ENCODE data around the gene SLC2A1. TPM values are rescaled to one million over a fixed set of nuclear protein-coding genes. Genes with fewer than 3 reads are reported as not detected.

Gene SLC2A1
- total RNA-seq, 4 donors from 2014 or later, result 953 to 4,970 (median 3,437) TPM

DNA sequence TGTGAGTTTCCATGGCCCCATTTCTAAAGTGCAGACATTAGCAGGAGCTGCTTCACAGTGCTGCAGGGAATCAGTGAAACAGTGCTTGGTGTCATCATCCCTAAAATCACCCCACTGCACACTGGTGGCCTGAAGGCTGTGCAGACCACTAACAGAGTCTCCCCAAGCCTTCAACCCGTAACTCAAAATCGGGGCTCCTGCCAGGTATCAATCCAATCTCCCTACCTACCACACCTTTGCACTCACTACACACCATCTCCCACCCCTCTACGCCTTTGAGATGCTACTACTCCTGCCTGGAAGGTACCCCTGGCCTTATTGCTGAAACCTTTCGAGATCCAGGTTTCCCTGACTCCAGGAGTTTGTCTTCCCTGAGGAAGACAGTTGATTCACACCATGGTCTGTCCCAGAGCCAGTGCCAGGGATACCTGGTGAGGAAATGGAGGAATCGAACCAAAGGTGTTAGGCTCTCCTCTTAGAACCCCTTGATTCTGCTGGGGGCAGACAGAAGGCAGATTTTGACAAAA is 25.5 kb downstream of the SLC2A1 start:
- Histone ChIP-seq H3K36me3 (peaks cover 3 to 53% (median 16%) of the 10 kb centered on the region in 3 donors), H3K4me1 (peaks cover 0 to 76% (median 57%) of the 10 kb centered on the region in 4 donors), H3K4me3 (no peak overlapping the region), H3K27me3 (no peaks in the 10 kb centered on the region), H3K9me3 (no peaks in the 10 kb centered on the region), H3K27ac (peak overlapping the region in 2 of 4 donors; percentile 81 to 83)
- TF ChIP-seq, protein P1, sequence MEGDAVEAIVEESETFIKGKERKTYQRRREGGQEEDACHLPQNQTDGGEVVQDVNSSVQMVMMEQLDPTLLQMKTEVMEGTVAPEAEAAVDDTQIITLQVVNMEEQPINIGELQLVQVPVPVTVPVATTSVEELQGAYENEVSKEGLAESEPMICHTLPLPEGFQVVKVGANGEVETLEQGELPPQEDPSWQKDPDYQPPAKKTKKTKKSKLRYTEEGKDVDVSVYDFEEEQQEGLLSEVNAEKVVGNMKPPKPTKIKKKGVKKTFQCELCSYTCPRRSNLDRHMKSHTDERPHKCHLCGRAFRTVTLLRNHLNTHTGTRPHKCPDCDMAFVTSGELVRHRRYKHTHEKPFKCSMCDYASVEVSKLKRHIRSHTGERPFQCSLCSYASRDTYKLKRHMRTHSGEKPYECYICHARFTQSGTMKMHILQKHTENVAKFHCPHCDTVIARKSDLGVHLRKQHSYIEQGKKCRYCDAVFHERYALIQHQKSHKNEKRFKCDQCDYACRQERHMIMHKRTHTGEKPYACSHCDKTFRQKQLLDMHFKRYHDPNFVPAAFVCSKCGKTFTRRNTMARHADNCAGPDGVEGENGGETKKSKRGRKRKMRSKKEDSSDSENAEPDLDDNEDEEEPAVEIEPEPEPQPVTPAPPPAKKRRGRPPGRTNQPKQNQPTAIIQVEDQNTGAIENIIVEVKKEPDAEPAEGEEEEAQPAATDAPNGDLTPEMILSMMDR (IDR thresholded peaks at IDR 0.05), result no peak
- no peak for TF ChIP-seq EP300 (IDR thresholded peaks at IDR 0.05)
- no peak for TF ChIP-seq POLR2A (IDR thresholded peaks at IDR 0.05)
- 80 to 90% methylated on average over 5 of the region's 5 CpGs for WGBS, 2 donors
- DNase-seq (ENCODE audit: low spot score in 2 of 2), result no peak

DNA sequence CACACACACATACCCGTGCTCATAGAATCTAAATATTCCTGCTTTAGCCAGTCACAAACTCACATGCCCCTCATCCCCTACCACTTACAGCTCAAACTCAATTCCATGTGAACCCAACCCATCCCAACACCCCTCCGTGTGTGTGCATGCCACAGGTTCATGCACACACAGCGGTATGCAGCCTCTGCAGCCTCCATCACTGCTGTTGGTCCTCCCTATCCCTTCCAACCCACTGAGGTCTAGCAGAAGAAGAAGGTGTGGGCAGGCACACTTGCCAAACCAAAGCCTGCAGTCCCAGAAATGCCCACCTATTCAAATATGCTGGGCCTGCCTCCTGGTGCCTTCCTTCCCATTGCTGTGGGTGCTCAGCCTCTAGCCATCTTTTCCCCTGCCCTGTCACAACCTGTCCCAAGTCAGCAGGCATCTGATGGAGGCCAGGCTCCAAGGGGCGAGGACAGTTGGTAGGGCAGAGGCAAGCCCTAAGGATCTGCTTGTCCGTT is 26.2 kb downstream of the SLC2A1 start:
- TF ChIP-seq EP300 (IDR thresholded peaks at IDR 0.05), result no peak
- TF ChIP-seq, protein P1 (IDR thresholded peaks at IDR 0.05), result no peak
- no peak for TF ChIP-seq POLR2A (IDR thresholded peaks at IDR 0.05)
- Histone ChIP-seq H3K36me3 (peaks cover 3 to 54% (median 19%) of the 10 kb centered on the region in 3 donors), H3K4me1 (peaks cover 0 to 70% (median 52%) of the 10 kb centered on the region in 4 donors), H3K9me3 (no peaks in the 10 kb centered on the region), H3K4me3 (peak overlapping the region in 1 of 4 donors; percentile 5), H3K27me3 (no peaks in the 10 kb centered on the region), H3K27ac (peak overlapping the region in 3 of 4 donors; percentile 41 to 83 (median 81))
- WGBS, 2 donors, result 71 to 75% methylated on average over 5 of the region's 5 CpGs
- no peak for DNase-seq (ENCODE audit: low spot score in 2 of 2)

DNA sequence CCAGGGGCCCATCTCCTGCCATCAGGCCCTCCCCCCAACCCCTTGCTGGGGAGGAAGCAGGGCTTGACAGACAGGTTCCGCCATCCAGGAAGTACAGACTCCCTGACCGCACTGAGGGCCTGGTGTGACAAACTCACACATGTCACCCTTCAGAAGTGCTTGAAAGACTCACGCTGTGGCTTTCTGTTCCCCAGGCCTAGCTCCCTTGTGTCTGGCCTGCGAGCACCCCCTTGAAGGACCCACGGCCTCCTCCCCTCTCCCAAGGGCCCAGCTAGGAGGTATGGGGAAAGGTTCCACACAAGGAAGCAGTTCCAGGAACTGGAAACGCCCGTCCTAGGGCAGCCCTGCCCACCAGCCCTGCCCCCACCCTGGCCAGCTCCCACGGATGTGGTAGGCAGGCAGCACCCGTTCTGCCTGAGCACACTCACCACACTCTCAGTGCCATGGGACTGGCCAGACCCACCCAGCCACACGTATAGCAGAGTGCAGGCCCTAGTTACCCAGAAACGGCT is 26.7 kb downstream of the SLC2A1 start:
- DNase-seq (ENCODE audit: low spot score in 2 of 2), result no peak
- Histone ChIP-seq H3K9me3 (no peaks in the 10 kb centered on the region), H3K4me3 (peak overlapping the region in 1 of 4 donors; percentile 5), H3K36me3 (peaks cover 3 to 59% (median 19%) of the 10 kb centered on the region in 3 donors), H3K27me3 (no peaks in the 10 kb centered on the region), H3K27ac (peak overlapping the region; percentile 20 to 83 (median 61)), H3K4me1 (peaks cover 0 to 65% (median 48%) of the 10 kb centered on the region in 4 donors)
- no peak for TF ChIP-seq POLR2A (IDR thresholded peaks at IDR 0.05)
- TF ChIP-seq EP300 (IDR thresholded peaks at IDR 0.05), result no peak
- TF ChIP-seq, protein P1 (IDR thresholded peaks at IDR 0.05), result no peak
- 32 to 44% methylated on average over 8 to 10 of the region's 11 CpGs for WGBS, 2 donors

DNA sequence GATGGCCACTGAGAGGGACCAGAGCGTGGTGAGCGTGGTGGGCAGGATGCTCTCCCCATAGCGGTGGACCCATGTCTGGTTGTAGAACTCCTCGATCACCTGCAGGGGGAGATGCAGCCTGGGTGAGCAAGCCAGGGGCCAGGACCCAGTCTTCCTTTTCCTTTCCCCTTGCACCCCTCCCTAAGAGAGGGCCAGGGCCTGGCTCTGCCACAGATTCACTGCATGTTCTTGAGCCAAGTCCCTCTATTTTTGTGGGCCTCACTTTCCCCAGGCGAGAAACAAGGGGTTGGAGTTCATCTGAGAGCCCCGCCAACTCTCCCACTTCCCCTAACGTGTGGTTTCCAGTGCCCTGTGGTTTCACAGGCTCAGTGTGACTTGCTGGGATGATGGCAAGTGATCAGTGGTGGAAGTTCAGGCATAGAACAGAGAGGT is 27.5 kb downstream of the SLC2A1 start:
- Histone ChIP-seq H3K9me3 (no peaks in the 10 kb centered on the region), H3K27me3 (no peaks in the 10 kb centered on the region), H3K4me1 (peaks cover 0 to 56% (median 41%) of the 10 kb centered on the region in 4 donors), H3K4me3 (no peak overlapping the region), H3K27ac (peak overlapping the region; percentile 20 to 83 (median 61)), H3K36me3 (peaks cover 3 to 68% (median 25%) of the 10 kb centered on the region in 3 donors)
- 52 to 72% methylated on average over 6 to 7 of the region's 7 CpGs for WGBS, 2 donors
- TF ChIP-seq POLR2A (IDR thresholded peaks at IDR 0.05) (no peak), EP300 (IDR thresholded peaks at IDR 0.05) (no peak)
- TF ChIP-seq, protein P1 (IDR thresholded peaks at IDR 0.05), result peak; percentile 33 to 63 (median 50)
- DNase-seq (ENCODE audit: low spot score in 2 of 2), result no peak

All from tibial nerve (tissue), 4 donors.